Heart left ventricle (tissue), 13 donors: ENCODE results near the gene FCHSD2.

Experiments used
- CTCF ChIP-seq, 12 donors: fragments of 200-600 bp; sonication (generic) in 4 of 12; IDR thresholded peaks; one replicate each; pipeline versions ENCODE4 v1.5.0 to v1.8.0; 2018 to 2022; ENCODE audit warnings: antibody characterized with exemption in 12 of 12, mild to moderate bottlenecking in 5 of 12
- POLR2A ChIP-seq, 2 donors: fragments of 450-650 bp; IDR thresholded peaks; one replicate each; pipeline ENCODE4 v1.6.1; 2017; ENCODE audit warnings: antibody characterized with exemption in 2 of 2, mild to moderate bottlenecking in 2 of 2, moderate library complexity in 2 of 2
- donor health status: ischemic (EF 13 %, LVEDD 7.1; RV severe dilation, severe dysfunction).
- donor health status: DM: no; HTN: yes; CAD: no.
- donor health status: DM: no; HTN: no; CAD: no.
- donor health status: ischemic (EF 25% LVEDD 6.9; RV normal size, moderate dysfunction).
- donor health status: ischemic (EF 25% LVEDD 5.7; RV mildly dilated, moderate dysfunction).
- donor health status: ischemic (EF 35%, LVEDD 5.7; RV mildly dilated, moderate dysfunction).
- donor health status: nonischemic (EF 11% LVEDD 7.7; RV severe dilation, severe dysfunction).
- donor health status: DM: yes; HTN: yes; CAD: no.
- donor health status: PGD.
- donor health status: ischemic (EF 29% LVEDD 5.4; RV normal size, mild dysfunction).
- donor health status: nonischemic (EF 23%, LVEDD 6.1; RV moderate dilation, normal function).

- TF ChIP-seq CTCF (IDR thresholded peaks at IDR 0.05) (no peak), POLR2A (IDR thresholded peaks at IDR 0.05) (no peak)
Measured at GRCh38 chr11:72926076-72926475, 216.0 kb downstream of the FCHSD2 start.
